GM23338 (cell line): ENCODE results near the gene GRAMD4. TPM values are rescaled to one million over a fixed set of nuclear protein-coding genes. Genes with fewer than 3 reads are reported as not detected.

Source experiments
- ATAC-seq: fragments of 200-7000 bp; cut with Tn5 transposase; 3 replicates; pipeline ENCODE4 v1.9.1; 2020
- DNase-seq: peaks from one replicate; pipeline ENCODE4 v3.0.0-alpha.2; 2015; ENCODE audit warnings: low spot score
- H2AFZ ChIP-seq: fragments of 200-600 bp; sonication (generic); 2 replicates; pipeline ENCODE4 v1.8.0; 2016; ENCODE audit warnings: antibody characterized with exemption, mild to moderate bottlenecking, moderate library complexity
- H3F3A ChIP-seq: fragments of 200-600 bp; sonication (generic); replicated peaks from 2 replicates; pipeline ENCODE4 v1.8.0; 2017; ENCODE audit warnings: antibody characterized with exemption, mixed run types, low read depth
- H3K27ac ChIP-seq: fragments of 200-600 bp; sonication (generic); 2 replicates; pipeline ENCODE4 v1.6.1; 2016; ENCODE audit warnings: low read depth
- H3K27me3 ChIP-seq: fragments of 200-600 bp; sonication (generic); 2 replicates; pipeline ENCODE4 v1.8.0; 2016; ENCODE audit warnings: mild to moderate bottlenecking, mixed run types, moderate library complexity; ENCODE audit not compliant: insufficient read depth
- H3K36me3 ChIP-seq: fragments of 200-600 bp; sonication (generic); 2 replicates; pipeline ENCODE4 v1.8.0; 2016; ENCODE audit warnings: mild to moderate bottlenecking; ENCODE audit not compliant: insufficient read depth
- H3K4me1 ChIP-seq: fragments of 200-600 bp; sonication (generic); 2 replicates; pipeline ENCODE4 v1.8.0; 2016; ENCODE audit warnings: mild to moderate bottlenecking, moderate library complexity; ENCODE audit not compliant: insufficient read depth
- H3K4me2 ChIP-seq: fragments of 200-600 bp; sonication (generic); 2 replicates; pipeline ENCODE4 v1.7.1; 2017; ENCODE audit warnings: mixed run types
- H3K4me3 ChIP-seq: fragments of 200-600 bp; sonication (generic); 2 replicates; pipeline ENCODE4 v1.6.1; 2016; ENCODE audit warnings: mixed run types
- H3K79me2 ChIP-seq: fragments of 200-600 bp; sonication (generic); replicated peaks from 2 replicates; pipeline ENCODE4 v1.8.0; 2017; ENCODE audit warnings: mild to moderate bottlenecking; ENCODE audit not compliant: insufficient read depth
- H3K9me2 ChIP-seq: fragments of 200-600 bp; sonication (generic); 2 replicates; pipeline ENCODE4 v1.8.0; 2017; ENCODE audit not compliant: insufficient read depth
- H4K20me1 ChIP-seq: fragments of 200-600 bp; sonication (generic); replicated peaks from 2 replicates; pipeline ENCODE4 v1.8.0; 2017; ENCODE audit warnings: mild to moderate bottlenecking; ENCODE audit not compliant: insufficient read depth
- H3K27ac Mint-ChIP-seq: 2 replicates; pipeline ENCODE4 v1.8.0; 2020; ENCODE audit warnings: inconsistent platforms, mild to moderate bottlenecking, moderate library complexity, mixed read lengths
- H3K27me3 Mint-ChIP-seq: 3 replicates; pipeline ENCODE4 v1.8.0; 2022; ENCODE audit warnings: low read depth, mild to moderate bottlenecking, moderate library complexity, mixed read lengths, inconsistent platforms; ENCODE audit not compliant: insufficient read depth, poor library complexity
- H3K36me3 Mint-ChIP-seq: 3 replicates; pipeline ENCODE4 v1.8.0; 2021; ENCODE audit warnings: low read depth, mild to moderate bottlenecking, inconsistent platforms, moderate library complexity, mixed read lengths
- H3K4me1 Mint-ChIP-seq: 3 replicates; pipeline ENCODE4 v1.8.0; 2020; ENCODE audit warnings: mild to moderate bottlenecking, inconsistent platforms, mixed read lengths
- H3K4me3 Mint-ChIP-seq: 3 replicates; pipeline ENCODE4 v1.8.0; 2021; ENCODE audit warnings: moderate library complexity, mild to moderate bottlenecking, inconsistent platforms, mixed read lengths
- H3K9me3 Mint-ChIP-seq: 3 replicates; pipeline ENCODE4 v1.8.0; 2020; ENCODE audit warnings: moderate library complexity, mild to moderate bottlenecking, inconsistent platforms, mixed read lengths
- CREB1 ChIP-seq: fragments of 250-450 bp; sonication (Bioruptor Pico); IDR thresholded peaks from 2 replicates; pipeline ENCODE4 v1.5.0; 2020; ENCODE audit warnings: low read depth, mild to moderate bottlenecking, moderate library complexity
- ETS1 ChIP-seq: IDR thresholded peaks from 2 replicates; pipeline ENCODE4 v1.6.1; 2016; ENCODE audit warnings: antibody characterized with exemption
- EZH2phosphoT487 ChIP-seq: fragments of 200-600 bp; sonication (generic); IDR thresholded peaks from one replicate; pipeline ENCODE4 v1.8.1; 2018; ENCODE audit warnings: antibody characterized with exemption; ENCODE audit not compliant: unreplicated experiment
- NANOG ChIP-seq: IDR thresholded peaks from 2 replicates; pipeline ENCODE4 v1.6.1; 2016; ENCODE audit warnings: antibody characterized with exemption, borderline replicate concordance
- POLR2AphosphoS5 ChIP-seq: IDR thresholded peaks from 2 replicates; pipeline ENCODE4 v1.6.1; 2016; ENCODE audit warnings: antibody characterized with exemption, low read depth
- REST ChIP-seq: IDR thresholded peaks from one replicate; pipeline ENCODE4 v1.6.1; 2018; ENCODE audit warnings: antibody characterized with exemption; ENCODE audit not compliant: unreplicated experiment
- STAT1 ChIP-seq: IDR thresholded peaks from one replicate; pipeline ENCODE4 v1.6.1; 2016; ENCODE audit warnings: antibody characterized with exemption; ENCODE audit not compliant: unreplicated experiment
- ZNF114 ChIP-seq: fragments of 250-450 bp; sonication (Bioruptor Pico); IDR thresholded peaks from 2 replicates; pipeline ENCODE4 v1.5.0; 2020; ENCODE audit warnings: mild to moderate bottlenecking, moderate library complexity
- ZNF331 ChIP-seq: fragments of 250-450 bp; sonication (Bioruptor Pico); IDR thresholded peaks from 2 replicates; pipeline ENCODE4 v1.5.0; 2020; ENCODE audit warnings: low read depth, mild to moderate bottlenecking, moderate library complexity
- ZNF462 ChIP-seq: fragments of 250-450 bp; sonication (Bioruptor Pico); IDR thresholded peaks from 2 replicates; pipeline ENCODE4 v1.5.0; 2020; ENCODE audit warnings: mild to moderate bottlenecking, moderate library complexity
- polyA plus RNA-seq: library from polyadenylated mRNA; unstranded; fragments of >200 nt; fragmentation: Nextera tagmentation; extraction: Ambion mirVana; gene quantifications from 2 replicates; pipeline ENCODE4 v1.2.1, GENCODE V29; 2016
- total RNA-seq: library from RNA; depleted of rRNA; stranded (reverse); fragments of >200 nt; shearing (Covaris generic); gene quantifications from 2 replicates; pipeline ENCODE4 v1.2.3, GENCODE V29; 2014

Gene GRAMD4
- total and polyA plus RNA-seq, 2 experiments from 2014 or later, result 2.7 to 81.8 TPM

GRCh38 chr22:46605117-46605516 lies 15.1 kb upstream of the GRAMD4 start:
- Histone ChIP-seq H4K20me1 (peaks cover 7% of the 10 kb centered on the region; the same call in 1 of the 2 replicates), H3K27ac (no peak overlapping the region), H3K36me3 (no peaks in the 10 kb centered on the region), H2AFZ (no peak overlapping the region), H3K79me2 (peaks cover 5% of the 10 kb centered on the region; the same call in 1 of the 2 replicates), H3F3A (no peaks in the 10 kb centered on the region), H3K4me1 (no peaks in the 10 kb centered on the region), H3K4me3 (no peak overlapping the region), H3K27me3 (no peaks in the 10 kb centered on the region), H3K9me2 (no peaks in the 10 kb centered on the region), H3K4me2 (no peak overlapping the region)
- Mint-ChIP-seq H3K4me1 (peaks cover 9% of the 10 kb centered on the region), H3K9me3 (no peaks in the 10 kb centered on the region), H3K27ac (no peak overlapping the region), H3K4me3 (no peak overlapping the region), H3K36me3 (no peaks in the 10 kb centered on the region; the same call in 2 of the 3 replicates), H3K27me3 (peaks cover 2% of the 10 kb centered on the region)
- DNase-seq (no peak), ATAC-seq (no peak)
- no peak for TF ChIP-seq EZH2phosphoT487

GRCh38 chr22:46606886-46607285 lies 13.3 kb upstream of the GRAMD4 start:
- DNase-seq (no peak), ATAC-seq (no peak)
- Mint-ChIP-seq H3K27ac (no peak overlapping the region), H3K4me3 (no peak overlapping the region), H3K4me1 (peaks cover 9% of the 10 kb centered on the region), H3K9me3 (no peaks in the 10 kb centered on the region), H3K27me3 (peaks cover 4% of the 10 kb centered on the region), H3K36me3 (no peaks in the 10 kb centered on the region; the same call in 2 of the 3 replicates)
- Histone ChIP-seq H3K4me2 (no peak overlapping the region), H2AFZ (no peak overlapping the region), H3K4me1 (no peaks in the 10 kb centered on the region), H4K20me1 (0 out of 2 replicates have a peak, but pooled peaks cover 7% of the 10 kb centered on the region), H3F3A (no peaks in the 10 kb centered on the region), H3K27me3 (no peaks in the 10 kb centered on the region), H3K27ac (no peak overlapping the region), H3K36me3 (no peaks in the 10 kb centered on the region), H3K4me3 (no peak overlapping the region), H3K9me2 (no peaks in the 10 kb centered on the region), H3K79me2 (peaks cover 5% of the 10 kb centered on the region; the same call in 1 of the 2 replicates)
- TF ChIP-seq ETS1, result no peak
- TF ChIP-seq NANOG, result no peak
- TF ChIP-seq ZNF462, result no peak
- TF ChIP-seq ZNF114 (CRISPR knock-in tag), result no peak
- TF ChIP-seq POLR2AphosphoS5, result no peak
- TF ChIP-seq STAT1, result no peak
- TF ChIP-seq CREB1 (CRISPR knock-in tag), result no peak
- TF ChIP-seq REST, result no peak
- TF ChIP-seq ZNF331 (CRISPR knock-in tag), result no peak
- no peak for TF ChIP-seq EZH2phosphoT487
